HL-60/S4 treated with retinoic acid at 250 ng/mL for 4 days and 3 days (cell line): ENCODE data around the gene CREM.

Experiments used
- in situ Hi-C: fragments of 300-500 bp; cut with MboI; formaldehyde crosslinking; loops from 2 replicates; pipeline ENCODE4 v1.7.0; 2022; ENCODE audit warnings: low sequenced_read_pairs

The CREM gene

DNA sequence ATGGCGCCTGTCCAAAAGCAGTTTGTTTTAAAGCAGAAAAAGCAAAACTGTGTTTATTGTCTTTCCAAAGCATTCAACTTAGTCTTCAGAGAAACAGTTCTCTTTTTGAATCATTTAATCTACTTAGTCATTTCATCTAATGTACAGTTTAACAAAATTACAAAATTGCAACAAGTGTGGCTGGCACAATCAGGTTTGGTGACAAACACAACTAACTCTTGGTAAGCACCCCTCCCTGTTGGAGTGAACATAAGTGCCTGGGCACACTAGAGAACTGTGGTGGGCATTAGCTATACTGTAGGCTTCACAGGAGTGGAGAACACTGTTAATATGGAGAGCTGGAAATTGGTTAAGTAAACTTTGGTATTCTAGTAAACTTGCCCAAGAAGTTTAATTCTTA is 6.9 kb downstream of the CREM start:
- in situ Hi-C loops: no loop called here

DNA sequence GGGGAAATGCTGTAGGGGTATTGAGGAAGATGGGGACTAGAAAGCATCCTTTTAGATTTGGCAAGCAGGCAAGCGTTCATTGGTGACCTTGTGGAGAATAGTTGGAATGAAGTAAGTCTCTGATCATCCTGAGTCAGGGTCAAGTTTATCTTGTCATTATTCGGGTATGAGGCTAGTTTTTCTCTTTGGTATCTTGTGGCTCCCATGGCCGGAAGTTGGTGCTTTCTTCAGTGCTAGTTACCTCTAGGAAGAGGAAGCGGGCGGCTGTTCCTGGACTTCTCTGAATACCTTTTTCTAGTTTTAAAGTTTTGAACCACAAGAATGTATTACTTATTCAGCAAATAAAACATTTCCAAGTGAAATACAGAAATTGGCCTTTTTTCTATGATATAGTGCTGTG is 9.2 kb downstream of the CREM start:
- in situ Hi-C loops: no loop called here

DNA sequence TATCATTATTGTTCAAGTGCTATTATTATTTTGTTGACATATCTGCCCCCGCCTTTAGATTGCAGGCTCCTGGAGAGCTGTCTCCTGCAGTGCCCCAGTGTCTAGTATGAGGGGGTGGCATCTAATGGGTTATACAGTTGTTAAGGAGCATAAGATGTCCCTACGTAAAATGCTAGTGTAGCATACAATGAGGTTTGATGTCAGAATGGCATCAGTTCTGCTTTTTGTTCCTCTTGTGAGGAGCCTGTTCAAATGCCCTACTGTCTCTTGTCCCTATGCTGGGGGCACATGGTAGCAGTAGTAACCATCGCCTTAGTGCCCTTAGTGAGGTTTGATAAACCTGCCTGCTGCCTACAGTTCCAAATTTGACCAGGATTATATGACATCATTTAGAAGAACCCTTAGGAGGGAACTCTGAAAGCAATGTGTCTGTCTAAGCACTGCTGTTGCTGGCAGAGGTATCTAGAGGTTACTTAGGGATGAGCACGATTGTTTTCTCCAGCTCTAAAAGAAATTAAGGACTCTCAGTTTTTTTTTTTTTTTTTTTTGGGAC is 9.7 kb downstream of the CREM start:
- in situ Hi-C loops: no loop called here

DNA sequence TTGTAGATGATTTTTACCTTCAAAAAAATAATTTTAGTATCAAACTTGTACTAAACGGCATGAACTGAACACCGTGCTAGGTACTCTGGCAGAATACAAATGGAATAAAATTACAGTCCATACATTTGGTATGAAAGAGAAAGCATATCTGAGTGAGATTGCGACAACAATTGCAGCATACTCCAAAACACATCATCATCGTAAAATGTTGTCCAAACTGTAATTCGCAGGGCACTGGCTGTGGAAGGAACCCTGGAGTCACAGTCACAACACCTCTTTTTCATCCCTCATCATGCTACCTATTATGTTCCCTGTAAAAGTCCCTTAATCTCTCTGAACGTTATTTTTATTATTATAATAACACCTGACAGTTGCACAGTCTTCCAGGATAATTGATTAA is 13.5 kb downstream of the CREM start:
- in situ Hi-C loops: no loop called here

DNA sequence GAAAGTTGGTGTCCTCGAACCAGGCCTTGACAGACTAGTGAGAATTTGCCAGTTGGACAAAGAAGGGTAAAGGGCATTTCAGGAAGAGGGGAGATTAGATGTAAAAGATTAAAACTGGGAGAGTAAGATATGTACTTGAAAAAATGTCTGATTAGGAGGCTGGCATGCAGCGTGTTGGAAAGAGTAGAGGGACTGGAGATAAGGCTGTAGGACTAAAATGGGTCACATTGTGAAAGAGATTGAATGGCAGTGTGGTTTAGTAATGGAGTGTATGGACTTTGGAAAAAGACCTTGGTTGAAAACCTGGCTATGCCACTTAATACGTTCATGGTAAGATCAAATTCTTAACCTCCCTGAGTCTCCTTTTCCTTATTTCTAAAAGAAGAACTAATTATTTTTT is 14.1 kb downstream of the CREM start:
- in situ Hi-C loops: no loop called here

DNA sequence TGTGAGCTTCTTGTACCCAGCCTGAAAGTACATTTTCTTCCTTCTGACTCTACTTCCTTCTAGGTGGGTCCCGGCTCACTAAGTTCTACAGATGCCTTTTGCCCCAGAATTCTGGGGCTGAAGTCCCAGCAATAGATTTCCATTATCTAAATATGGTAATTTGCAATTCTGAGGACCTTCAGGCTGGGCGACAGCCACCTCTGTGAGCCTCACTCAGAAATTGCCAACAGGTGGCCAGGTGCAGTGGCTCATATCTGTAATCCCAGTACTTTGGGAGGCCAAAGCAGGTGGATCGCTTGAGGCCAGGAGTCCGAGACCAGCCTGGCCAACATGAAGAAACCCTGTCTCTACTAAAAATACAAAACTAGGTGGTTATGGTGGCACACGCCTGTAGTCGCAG is 23.7 kb downstream of the CREM start:
- in situ Hi-C loops: no loop called here

DNA sequence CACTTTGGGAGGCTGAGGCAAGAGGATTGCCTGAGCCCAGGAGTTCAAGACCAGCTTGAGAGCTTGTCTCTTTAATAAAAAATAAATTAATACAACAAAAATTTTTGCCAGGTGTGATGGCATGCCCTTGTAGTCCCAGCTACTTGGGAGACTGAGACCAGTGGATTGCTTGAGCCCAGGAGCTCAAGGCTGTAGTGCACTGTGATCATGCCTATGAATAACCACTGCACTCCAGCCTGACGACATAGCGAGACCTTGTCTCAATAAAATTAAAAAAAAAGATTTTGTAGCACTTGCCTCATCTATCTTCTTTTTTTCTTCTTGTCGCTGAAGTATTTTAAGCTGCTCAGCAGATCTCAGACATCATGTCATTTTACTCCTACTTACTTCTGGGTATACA is 26.3 kb downstream of the CREM start:
- in situ Hi-C loops: no loop called here

DNA sequence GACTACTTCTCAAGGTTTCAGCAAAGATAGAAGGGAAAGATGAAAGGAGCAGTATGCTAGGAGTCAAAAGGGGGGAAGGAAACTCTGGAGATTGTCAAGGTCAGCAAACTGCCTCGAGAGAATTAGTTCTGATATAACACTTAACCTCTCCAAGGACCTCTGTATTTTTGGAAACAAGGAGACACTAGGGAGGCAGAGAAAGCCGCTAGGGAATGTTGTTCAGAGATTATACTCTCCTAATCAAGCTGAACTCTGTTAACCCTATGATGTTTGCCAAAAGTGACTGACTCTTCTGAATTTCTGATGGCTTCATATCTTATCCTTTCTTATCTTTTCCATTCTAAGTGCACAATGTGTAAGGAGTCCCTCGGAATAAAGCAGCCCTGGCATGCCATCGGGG is 27.1 kb downstream of the CREM start:
- in situ Hi-C loops: no loop called here

DNA sequence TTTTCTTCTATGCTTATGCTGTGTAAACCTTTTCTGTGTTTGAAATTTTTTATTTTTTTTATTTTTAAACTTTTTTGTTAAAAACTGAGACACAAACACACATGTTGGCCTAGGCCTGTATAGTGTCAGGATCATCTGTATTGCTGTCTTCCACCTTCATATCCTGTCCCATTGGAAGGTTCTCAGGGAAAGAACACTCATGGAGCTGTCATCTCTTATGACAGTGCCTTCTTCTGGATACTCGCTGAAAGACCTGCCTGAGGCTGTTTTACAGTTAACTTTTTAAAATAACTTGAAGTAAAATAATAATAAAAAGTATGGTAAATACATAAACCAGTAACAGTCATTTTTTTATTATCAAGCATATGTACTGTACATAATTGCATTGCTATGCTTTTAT is 34.1 kb downstream of the CREM start:
- in situ Hi-C loops: no loop called here

DNA sequence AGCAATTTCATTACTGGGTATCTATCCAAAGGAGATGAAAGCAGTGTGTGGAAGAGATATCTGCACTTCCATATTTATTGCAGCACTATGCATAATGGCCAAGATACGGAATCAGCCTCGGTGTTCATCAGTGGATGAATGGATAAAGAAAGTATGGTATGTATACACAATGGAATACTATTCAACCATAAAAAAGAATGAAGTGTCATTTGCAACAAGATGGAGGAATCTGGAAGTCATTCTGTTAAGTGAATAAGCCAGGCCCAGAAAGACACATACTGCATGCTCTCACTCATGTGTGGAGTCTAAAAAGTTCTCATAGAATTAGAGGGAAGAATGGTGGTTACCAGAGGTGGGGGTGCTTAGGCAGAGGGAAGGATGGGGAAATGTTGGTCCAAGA is 35.3 kb downstream of the CREM start:
- in situ Hi-C loops: no loop called here

DNA sequence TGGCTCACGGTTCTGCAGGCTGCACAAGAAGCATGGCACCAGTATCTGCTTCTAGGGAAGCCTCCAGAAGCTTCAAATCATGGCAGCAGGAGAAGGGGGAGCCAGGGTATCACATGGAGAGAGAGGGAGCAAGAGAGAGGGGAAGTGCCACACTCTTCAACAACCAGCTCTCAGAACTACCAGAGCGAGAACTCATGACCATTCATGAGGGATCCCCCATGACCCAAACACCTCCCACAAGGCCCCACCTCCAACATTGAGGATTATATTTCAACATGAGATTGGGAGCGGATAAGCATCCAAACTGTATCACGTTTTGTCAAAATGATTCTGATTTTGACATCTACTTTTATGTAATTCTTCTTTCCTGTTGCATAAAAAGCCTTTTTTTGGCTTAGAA is 38.5 kb downstream of the CREM start:
- in situ Hi-C loops: no loop called here

DNA sequence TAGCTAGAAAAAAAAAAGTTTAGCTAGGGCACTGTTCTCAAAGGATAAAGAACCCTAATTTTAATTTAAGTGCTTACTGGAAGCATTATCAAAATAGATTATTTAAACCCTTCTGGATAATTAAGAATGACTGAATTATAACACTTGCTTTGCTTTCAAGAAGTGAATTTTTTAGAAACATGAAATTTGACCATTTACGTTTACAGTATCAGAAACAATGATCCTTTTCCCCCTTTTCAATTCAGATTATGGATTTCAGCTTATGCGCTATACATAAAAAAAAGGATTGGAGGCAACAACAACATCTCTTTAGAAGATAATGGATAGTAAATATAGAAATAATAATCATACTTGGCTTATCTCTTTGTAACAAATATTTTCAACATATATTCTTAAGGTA is 39.2 kb downstream of the CREM start:
- in situ Hi-C loops: no loop called here

DNA sequence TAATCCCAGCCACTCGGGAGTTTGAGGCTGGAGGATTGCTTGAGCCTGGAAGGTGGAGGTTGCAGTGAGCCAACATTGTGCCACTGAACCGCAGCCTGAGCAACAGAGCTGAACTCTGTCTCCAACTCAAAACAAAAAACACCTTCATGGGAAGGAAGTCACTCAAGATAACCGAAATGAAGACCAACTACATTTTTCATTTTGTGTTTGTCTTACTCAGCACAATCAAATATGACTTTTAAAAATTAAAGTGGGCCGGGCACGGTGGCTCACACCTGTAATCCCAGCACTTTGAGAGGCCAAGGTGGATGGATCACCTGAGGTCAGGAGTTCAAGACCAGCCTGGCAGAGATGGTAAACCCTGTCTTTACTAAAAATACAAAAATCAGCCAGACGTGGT is 40.0 kb downstream of the CREM start:
- in situ Hi-C loops: no loop called here

DNA sequence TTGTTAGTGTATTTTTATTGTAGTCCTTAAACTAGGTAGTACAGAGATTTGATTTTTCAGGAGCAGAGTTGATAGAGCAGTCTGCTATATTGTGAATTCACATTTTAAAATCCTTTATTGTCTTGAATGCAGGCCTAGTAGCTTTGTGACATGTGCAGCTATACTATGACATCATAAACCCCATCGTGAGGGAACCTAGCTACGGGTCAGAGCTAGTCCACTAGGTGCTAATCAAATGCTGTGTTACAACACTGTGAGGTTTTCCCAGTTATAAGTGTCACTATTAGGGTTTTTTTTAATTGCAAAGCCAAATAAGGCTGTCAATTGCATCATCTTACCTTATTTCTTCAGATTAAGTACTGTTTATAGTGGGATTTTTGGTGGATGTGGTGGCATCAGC is 40.7 kb downstream of the CREM start:
- in situ Hi-C loops: no loop called here

DNA sequence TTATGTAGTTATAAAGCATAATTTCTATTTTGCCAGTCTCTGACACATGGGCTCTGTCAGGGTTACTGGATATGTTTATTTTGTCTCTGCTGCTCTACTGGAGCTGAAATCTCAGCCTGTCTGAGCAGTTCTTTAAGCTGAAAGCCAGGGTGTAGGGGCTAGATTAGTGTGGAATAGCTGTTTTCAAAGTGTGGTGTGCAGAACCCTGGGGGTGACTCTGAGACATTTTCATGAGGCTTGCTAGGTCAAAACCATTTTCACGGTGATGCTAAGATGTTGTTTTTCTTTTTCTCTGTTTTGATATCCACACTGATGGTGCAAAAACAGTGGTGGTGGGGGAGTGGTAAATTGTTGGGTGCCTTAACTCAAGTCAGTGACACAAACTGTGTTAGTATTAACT is 45.5 kb downstream of the CREM start:
- in situ Hi-C loops: no loop called here

DNA sequence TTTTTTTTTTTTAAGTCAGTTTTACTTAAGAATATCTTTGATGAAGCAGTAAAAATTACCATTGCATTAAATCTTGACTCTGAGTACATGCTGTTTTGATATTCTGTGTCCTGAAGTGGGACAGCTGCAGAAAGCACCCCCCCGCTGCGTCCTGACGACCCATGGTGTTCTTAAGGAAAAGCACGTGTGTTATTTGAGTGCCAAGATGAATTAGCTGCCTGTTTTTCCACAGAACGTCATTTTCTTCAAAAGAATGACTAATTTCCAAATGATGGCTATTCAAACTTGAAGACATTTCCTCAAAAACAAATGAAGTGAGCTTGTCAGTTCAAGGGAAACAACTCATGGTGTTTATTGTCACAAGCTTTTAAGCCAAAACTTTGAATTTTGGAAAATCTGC is 45.9 kb downstream of the CREM start:
- in situ Hi-C loops: no loop called here

DNA sequence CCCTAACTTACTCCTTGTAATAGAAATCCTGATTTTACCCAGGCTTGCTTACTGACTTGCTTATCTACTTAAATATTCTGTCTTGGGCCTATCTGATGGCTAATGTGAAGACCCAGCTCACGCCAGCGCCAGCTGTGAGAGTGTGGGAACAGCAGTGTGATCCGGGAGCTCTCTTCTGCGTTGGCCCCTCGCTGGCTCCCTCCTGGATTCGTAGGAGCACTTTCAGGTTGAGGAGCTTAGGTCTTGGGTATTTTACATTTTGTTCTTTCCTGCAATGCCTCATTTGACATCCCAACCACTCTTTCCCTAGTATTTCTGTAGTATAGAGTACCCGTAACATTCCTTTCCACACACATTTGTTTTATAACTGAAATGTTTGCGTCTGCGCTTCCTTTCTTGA is 51.7 kb downstream of the CREM start:
- in situ Hi-C loops: no loop called here

DNA sequence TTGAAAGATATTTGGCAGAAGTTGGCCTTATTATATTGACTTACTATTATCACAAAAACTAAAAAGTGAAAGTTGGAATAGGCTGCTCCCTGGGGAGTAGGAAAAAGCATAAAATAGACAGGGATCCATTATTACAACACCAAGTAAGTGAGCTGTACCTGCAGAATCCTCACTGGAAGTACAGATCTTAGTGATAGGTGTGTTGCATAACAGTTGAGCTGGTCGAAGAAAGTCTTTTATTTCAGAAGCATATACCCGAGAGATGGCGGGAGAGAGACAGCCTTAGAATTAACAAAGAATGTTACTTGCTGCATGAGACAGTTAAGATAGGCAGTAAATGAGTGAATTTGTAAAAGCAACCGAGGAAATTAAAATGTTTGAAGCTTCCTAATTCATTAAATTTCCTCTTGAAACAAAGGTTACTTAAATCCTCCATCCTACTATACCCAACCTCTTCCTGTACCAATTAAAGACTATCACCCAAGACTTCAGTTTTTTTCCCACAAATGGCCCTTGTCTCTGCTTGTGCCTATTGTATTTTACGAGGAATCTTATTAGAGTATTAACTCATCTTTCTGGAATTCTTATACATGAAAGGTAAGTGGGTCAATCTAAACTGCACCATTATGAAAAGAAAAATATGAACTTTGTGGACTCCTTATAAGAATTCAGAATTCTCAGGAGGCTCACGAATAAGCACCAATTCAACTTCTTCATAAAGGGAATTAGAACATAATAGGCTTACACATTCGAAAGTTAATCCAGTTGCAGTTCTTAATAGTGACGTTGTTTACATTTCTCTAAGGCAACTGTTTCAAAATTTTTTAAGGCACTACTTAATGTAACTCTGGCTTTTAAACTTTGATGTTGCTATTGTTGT is 56.2 kb downstream of the CREM start:
- in situ Hi-C loops: no loop called here

DNA sequence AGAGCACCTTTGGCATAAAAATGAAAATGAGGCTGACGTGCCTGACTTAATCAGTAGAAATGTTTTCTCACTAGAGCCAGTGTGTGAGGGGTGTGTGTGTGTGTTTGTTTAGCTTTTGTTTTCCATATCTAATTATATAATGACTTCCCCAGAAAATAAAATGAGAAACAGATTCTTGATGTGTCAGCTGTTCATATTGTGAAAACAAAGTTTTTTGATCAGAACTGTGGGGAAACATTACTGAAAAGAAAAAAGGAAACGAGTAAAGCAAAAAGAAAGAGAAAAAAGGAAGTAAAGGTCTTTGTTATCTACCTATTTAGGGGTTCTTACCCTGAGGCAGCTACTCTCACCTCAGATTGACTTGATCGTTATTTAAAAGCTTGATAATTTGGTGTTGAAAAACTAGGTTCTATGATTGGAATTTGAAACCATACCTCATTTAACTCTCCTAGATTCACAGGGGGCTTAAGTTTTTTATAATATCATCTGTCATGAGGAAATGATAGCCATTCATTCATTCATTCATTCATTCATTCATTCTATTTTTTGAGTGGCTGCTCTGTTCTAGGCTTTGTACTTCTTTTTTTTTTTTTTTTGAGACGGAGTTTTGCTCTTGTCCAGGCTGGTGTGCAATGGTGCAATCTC is 58.0 kb downstream of the CREM start:
- in situ Hi-C loops: no loop called here

DNA sequence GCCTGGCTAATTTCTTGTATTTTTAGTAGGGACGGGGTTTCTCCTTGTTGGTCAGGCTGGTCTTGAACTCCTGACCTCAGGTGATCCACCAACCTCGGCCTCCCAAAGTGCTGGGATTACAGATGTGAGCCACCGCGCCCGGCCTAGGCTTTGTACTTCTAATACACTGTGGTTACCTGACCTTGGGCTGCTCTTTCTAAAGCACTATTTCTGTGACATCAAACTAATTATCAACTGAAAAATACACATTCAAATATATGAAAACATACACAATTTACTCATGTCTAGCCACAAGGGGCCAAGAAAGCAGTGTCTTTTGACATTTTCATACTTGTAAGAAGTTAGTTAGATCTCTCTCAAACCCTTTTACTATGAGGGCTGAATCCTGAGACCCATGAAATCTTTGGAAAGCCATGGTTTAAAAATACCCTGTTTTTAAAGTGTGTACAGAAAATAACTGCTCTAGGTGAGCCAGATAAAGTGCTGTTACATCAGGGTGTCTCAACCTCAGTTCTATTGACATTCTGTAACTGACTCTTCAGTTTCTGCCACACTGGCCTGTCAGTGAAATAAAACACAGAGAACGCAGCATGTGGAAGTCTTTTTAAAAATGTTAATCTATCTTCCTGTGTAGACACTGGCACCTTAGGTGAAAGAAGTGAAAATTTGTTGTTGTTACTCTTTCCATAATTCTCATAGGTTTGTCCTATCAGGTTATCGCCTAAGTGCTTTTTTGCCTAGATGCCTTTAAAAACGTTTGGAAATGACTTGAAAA is 58.8 kb downstream of the CREM start:
- in situ Hi-C loops: no loop called here

DNA sequence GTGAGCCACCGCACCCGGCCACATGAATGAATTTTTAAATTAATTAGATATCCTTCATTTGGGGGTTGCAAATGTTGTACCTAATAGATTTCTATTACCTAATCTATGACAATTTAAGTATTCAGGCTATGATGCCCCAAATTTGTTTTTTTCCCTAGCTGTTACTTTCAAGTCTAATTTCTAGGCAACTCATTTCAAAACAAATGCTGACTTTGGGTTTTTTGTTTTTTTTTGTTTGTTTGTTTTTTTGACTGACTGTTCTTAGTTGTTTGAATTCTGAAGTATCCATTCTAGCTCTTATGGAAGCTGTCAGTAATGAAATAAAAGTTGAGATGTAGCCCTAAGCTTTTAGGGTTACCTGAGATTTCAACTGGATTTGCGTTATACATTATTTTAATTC is 62.3 kb downstream of the CREM start:
- in situ Hi-C loops: no loop called here

DNA sequence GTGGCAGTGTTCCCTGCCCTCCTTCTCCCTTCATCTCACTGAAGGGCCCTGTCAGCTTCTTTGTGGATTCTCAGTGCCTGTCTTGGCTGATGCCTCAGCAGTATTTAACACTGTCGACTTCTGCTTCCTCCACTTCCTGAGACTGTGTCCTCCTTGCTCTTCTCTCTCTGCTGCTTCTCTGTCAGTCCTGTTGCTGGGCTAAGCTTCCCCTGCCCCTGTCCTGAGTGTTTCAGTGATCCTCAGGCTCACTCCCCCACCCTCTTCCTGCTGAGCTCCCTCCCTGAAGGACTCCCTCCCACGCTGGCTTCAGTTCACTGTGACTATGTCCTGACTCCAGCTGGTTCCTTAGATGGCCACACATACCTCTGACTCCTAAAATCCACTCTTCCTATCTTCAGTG is 64.9 kb downstream of the CREM start:
- in situ Hi-C loops: no loop called here
